MCF 10A (cell line): ENCODE measurements around the gene FGL2. TPM values are rescaled to one million over a fixed set of nuclear protein-coding genes. Genes with fewer than 3 reads are reported as not detected.
"Not testable (repeated sequence)": the region's sequence is repeated elsewhere in the genome, so short reads cannot be mapped to it uniquely, and the experiment has no call there.

Source experiments
- BruUV-seq: library from RNA; stranded (reverse); fragments of 400-500 nt; replicated peaks from 2 replicates; lab custom pipeline; 2021; lab: Mats Ljungman, UMichigan
- CTCF ChIA-PET: fragments of 300-600 bp; sonication (Branson Sonifier 250); formaldehyde crosslinking; extraction: SDS; loops from one replicate; lab custom pipeline; 2021; ENCODE audit warnings: antibody characterized with exemption, inconsistent platforms; lab: Yijun Ruan, JAX
- POLR2A ChIA-PET: fragments of 300-600, 350-650 bp; sonication (Branson Sonifier 250); formaldehyde crosslinking; extraction: SDS; loops from one replicate; lab custom pipeline; 2020; ENCODE audit warnings: antibody characterized with exemption, inconsistent platforms; lab: Yijun Ruan, JAX
- DNase-seq: peaks from one replicate; pipeline ENCODE4 v3.0.0-alpha.2; 2018; ENCODE audit not compliant: unreplicated experiment
- H3K27ac Mint-ChIP-seq: one replicate; pipeline ENCODE4 v1.8.0; 2022; ENCODE audit warnings: mild to moderate bottlenecking, low read depth, mixed read lengths; ENCODE audit not compliant: unreplicated experiment
- H3K27me3 Mint-ChIP-seq: one replicate; pipeline ENCODE4 v1.8.0; 2022; ENCODE audit warnings: mixed read lengths; ENCODE audit not compliant: insufficient read depth, unreplicated experiment
- H3K36me3 Mint-ChIP-seq: one replicate; pipeline ENCODE4 v1.8.0; 2022; ENCODE audit warnings: mild to moderate bottlenecking, moderate library complexity, mixed read lengths; ENCODE audit not compliant: insufficient read depth, unreplicated experiment
- H3K4me1 Mint-ChIP-seq: one replicate; pipeline ENCODE4 v1.8.0; 2022; ENCODE audit warnings: mixed read lengths; ENCODE audit not compliant: insufficient read depth, unreplicated experiment
- H3K4me3 Mint-ChIP-seq: one replicate; pipeline ENCODE4 v1.8.0; 2022; ENCODE audit warnings: mild to moderate bottlenecking, moderate library complexity, mixed read lengths; ENCODE audit not compliant: unreplicated experiment
- H3K9me3 Mint-ChIP-seq: one replicate; pipeline ENCODE4 v1.8.0; 2022; ENCODE audit warnings: mixed read lengths; ENCODE audit not compliant: unreplicated experiment
- CTCF ChIP-seq: fragments of 200-600 bp; IDR thresholded peaks from one replicate; pipeline ENCODE4 v1.8.0; 2022; ENCODE audit warnings: antibody characterized with exemption, mild to moderate bottlenecking; ENCODE audit not compliant: unreplicated experiment
- intact Hi-C: fragments of 100-400 bp; cut with micrococcal nuclease; formaldehyde crosslinking; loops from 2 replicates; pipeline ENCODE4 v1.14.1; 2022
- total RNA-seq: library from RNA; stranded (reverse); gene quantifications from 2 replicates; pipeline ENCODE4 v1.2.3, GENCODE V29; 2022

Gene FGL2
- total RNA-seq, 1 experiment from 2014 or later: not detected

- POLR2A ChIA-PET, H3K27me3 Mint-ChIP-seq, BruUV-seq, H3K9me3 Mint-ChIP-seq, CTCF ChIA-PET, H3K27ac Mint-ChIP-seq, DNase-seq, H3K36me3 Mint-ChIP-seq, intact Hi-C loops, H3K4me3 Mint-ChIP-seq, H3K4me1 Mint-ChIP-seq: not testable (repeated sequence)
Measured at GRCh38 chr7:77171073-77171472, 28.5 kb downstream of the FGL2 start.

- Mint-ChIP-seq H3K27me3 (no peaks in the 10 kb centered on the region), H3K36me3 (no peaks in the 10 kb centered on the region), H3K27ac (peak overlapping the region; percentile 93), H3K4me3 (no peak overlapping the region), H3K4me1 (peaks cover 10% of the 10 kb centered on the region), H3K9me3 (no peaks in the 10 kb centered on the region)
- DNase-seq: peak; percentile 17
- BruUV-seq: no TSS peak
- CTCF ChIA-PET: no interaction called here
- POLR2A ChIA-PET: no interaction called here
- intact Hi-C loops: no loop called here
- TF ChIP-seq CTCF: no peak
Measured at GRCh38 chr7:77157446-77157845, 42.2 kb downstream of the FGL2 start.

- H3K9me3 Mint-ChIP-seq, H3K4me3 Mint-ChIP-seq, H3K36me3 Mint-ChIP-seq, H3K27me3 Mint-ChIP-seq, DNase-seq, CTCF ChIA-PET, BruUV-seq, intact Hi-C loops, POLR2A ChIA-PET: not testable (repeated sequence)
- Mint-ChIP-seq H3K27ac (peak overlapping the region; percentile 93), H3K4me1 (peaks cover 10% of the 10 kb centered on the region)
Measured at GRCh38 chr7:77157034-77157433, 42.6 kb downstream of the FGL2 start.

- intact Hi-C loops, H3K4me3 Mint-ChIP-seq, H3K27me3 Mint-ChIP-seq, H3K36me3 Mint-ChIP-seq, H3K9me3 Mint-ChIP-seq, POLR2A ChIA-PET, CTCF ChIA-PET, BruUV-seq: not testable (repeated sequence)
- Mint-ChIP-seq H3K27ac (peak overlapping the region; percentile 23), H3K4me1 (peaks cover 10% of the 10 kb centered on the region)
- peak; percentile 23 for DNase-seq
Measured at GRCh38 chr7:77155601-77156377, 43.8 kb downstream of the FGL2 start.

- H3K9me3 Mint-ChIP-seq, BruUV-seq, H3K36me3 Mint-ChIP-seq, POLR2A ChIA-PET, H3K27ac Mint-ChIP-seq, H3K27me3 Mint-ChIP-seq, H3K4me3 Mint-ChIP-seq, DNase-seq, CTCF ChIA-PET, intact Hi-C loops: not testable (repeated sequence)
- H3K4me1 Mint-ChIP-seq: peaks cover 10% of the 10 kb centered on the region
Measured at GRCh38 chr7:77154917-77155464, 44.6 kb downstream of the FGL2 start.

- intact Hi-C loops, CTCF ChIA-PET, H3K4me3 Mint-ChIP-seq, H3K27me3 Mint-ChIP-seq, H3K9me3 Mint-ChIP-seq, BruUV-seq, H3K4me1 Mint-ChIP-seq, H3K36me3 Mint-ChIP-seq, POLR2A ChIA-PET: not testable (repeated sequence)
- DNase-seq: peak; percentile 45
- H3K27ac Mint-ChIP-seq: peak overlapping the region; percentile 57
Measured at GRCh38 chr7:77152232-77152631, 47.4 kb downstream of the FGL2 start.

Other genes with a start within 250 kb of the FGL2 start
- not detected in 2 replicates for gene SPDYE17, start 167.5 kb downstream of the FGL2 start, total RNA-seq
- 0.96 TPM in 1 of 2 replicates, not detected in the other for gene SPDYE18, start 137.3 kb downstream of the FGL2 start, total RNA-seq
- 2.7 and 3.9 TPM in 2 replicates for gene CCDC146, start 77.2 kb downstream of the FGL2 start, total RNA-seq
- gene GSAP, start 216.5 kb upstream of the FGL2 start, total RNA-seq: 13.7 and 19.0 TPM in 2 replicates